ENCODE results near the gene KCNN1.
"Not testable (repeated sequence)": the region's sequence is repeated elsewhere in the genome, so short reads cannot be mapped to it uniquely, and the experiment has no call there.

KCNN1 gene

GRCh38 chr19:18027151-18027550, 60.2 kb downstream of the KCNN1 start:
- DNase-seq (ENCODE audit: low read depth): no peak
- no peak for TF ChIP-seq CTCF (IDR thresholded peaks at IDR 0.05; ENCODE audit: control insufficient read depth, insufficient read depth, low read depth, low read length, missing control alignments)
- no peak overlapping the region for H3K4me3 ChIP-seq (ENCODE audit: control insufficient read depth, low read depth, low read length)

- no peak for DNase-seq (ENCODE audit: low read depth)
- TF ChIP-seq CTCF (IDR thresholded peaks at IDR 0.05; ENCODE audit: control insufficient read depth, insufficient read depth, low read depth, low read length, missing control alignments): no peak
- no peak overlapping the region for H3K4me3 ChIP-seq (ENCODE audit: control insufficient read depth, low read depth, low read length)
These were observed 62.9 kb downstream of the KCNN1 start for GRCh38 chr19:18029617-18030338.

DNA sequence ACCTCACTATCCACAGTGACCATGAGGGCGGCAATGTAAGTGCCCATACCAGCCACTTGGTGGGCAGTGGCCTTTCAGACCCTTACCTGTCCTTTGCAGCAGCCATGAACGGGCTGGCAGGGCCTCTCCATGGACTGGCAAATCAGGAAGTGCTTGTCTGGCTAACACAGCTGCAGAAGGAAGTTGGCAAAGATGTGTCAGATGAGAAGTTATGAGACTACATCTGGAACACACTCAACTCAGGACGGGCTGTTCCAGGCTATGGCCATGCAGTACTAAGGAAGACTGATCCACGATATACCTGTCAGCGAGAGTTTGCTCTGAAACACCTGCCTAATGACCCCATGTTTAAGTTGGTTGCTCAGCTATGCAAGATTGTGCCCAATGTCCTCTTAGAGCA, 64.5 kb downstream of the KCNN1 start:
- not testable (repeated sequence) for H3K4me3 ChIP-seq (ENCODE audit: control insufficient read depth, low read depth, low read length); DNase-seq (ENCODE audit: low read depth)

GRCh38 chr19:18032102-18032501, 65.2 kb downstream of the KCNN1 start:
- DNase-seq (ENCODE audit: low read depth); H3K4me3 ChIP-seq (ENCODE audit: control insufficient read depth, low read depth, low read length): not testable (repeated sequence)

- no peak for DNase-seq (ENCODE audit: low read depth)
- TF ChIP-seq CTCF (IDR thresholded peaks at IDR 0.05; ENCODE audit: control insufficient read depth, insufficient read depth, low read depth, low read length, missing control alignments): no peak
- no peak overlapping the region for H3K4me3 ChIP-seq (ENCODE audit: control insufficient read depth, low read depth, low read length)
These were observed 74.1 kb downstream of the KCNN1 start for GRCh38 chr19:18041054-18041453.

GRCh38 chr19:18043676-18044075, 76.8 kb downstream of the KCNN1 start:
- H3K4me3 ChIP-seq (ENCODE audit: control insufficient read depth, low read depth, low read length): no peak overlapping the region
- TF ChIP-seq CTCF (IDR thresholded peaks at IDR 0.05; ENCODE audit: control insufficient read depth, insufficient read depth, low read depth, low read length, missing control alignments): no peak
- no peak for DNase-seq (ENCODE audit: low read depth)

DNA sequence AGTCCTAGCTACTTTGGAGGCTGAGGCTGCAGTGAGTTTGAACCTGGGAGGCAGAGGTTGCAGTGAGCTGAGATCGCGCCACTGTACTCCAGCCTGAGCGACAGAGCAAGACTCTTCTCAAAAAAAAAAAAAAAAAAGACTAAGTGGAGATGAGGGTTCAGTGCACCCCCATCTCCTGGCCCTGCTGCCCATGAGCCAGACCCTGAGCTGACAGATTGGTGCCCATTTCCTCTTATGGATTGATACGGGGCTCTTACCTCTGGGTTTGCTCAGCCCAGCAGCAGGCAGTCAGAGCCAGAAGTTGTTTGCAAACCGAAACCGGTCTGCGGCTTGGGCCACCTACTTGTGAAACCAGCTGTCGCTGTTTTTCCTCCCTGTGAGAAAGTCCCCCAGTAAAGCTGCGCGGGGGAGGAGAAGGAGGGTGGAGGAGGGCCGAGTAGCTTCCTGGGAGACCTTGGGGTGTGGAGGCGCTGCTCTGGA, 78.0 kb downstream of the KCNN1 start:
- H3K4me3 ChIP-seq (ENCODE audit: control insufficient read depth, low read depth, low read length): peak overlapping the region; percentile 36
- TF ChIP-seq CTCF (IDR thresholded peaks at IDR 0.05; ENCODE audit: control insufficient read depth, insufficient read depth, low read depth, low read length, missing control alignments): no peak
- peak; percentile 38 for DNase-seq (ENCODE audit: low read depth)

Measured in AG09309 (cell line).